AG09309 (cell line): ENCODE measurements around the gene TMEM89.

ENCODE experiments used
- DNase-seq: peaks from one replicate; pipeline ENCODE4 v3.0.0-alpha.2; 2010; ENCODE audit warnings: low read depth
- H3K4me3 ChIP-seq: 2 replicates; pipeline ENCODE4 v1.5.1; 2011; ENCODE audit warnings: mild to moderate bottlenecking, low read depth, low read length, moderate library complexity; ENCODE audit not compliant: control insufficient read depth
- CTCF ChIP-seq: IDR thresholded peaks from 2 replicates; pipeline ENCODE4 v1.5.1; 2011; ENCODE audit warnings: mild to moderate bottlenecking, low read depth, low read length, inconsistent platforms; ENCODE audit not compliant: insufficient read depth, control insufficient read depth; ENCODE audit errors: missing control alignments

The TMEM89 gene

GRCh38 chr3:48600711-48601621 is 20.6 kb downstream of the TMEM89 start:
- H3K4me3 ChIP-seq: no peak overlapping the region
- no peak for DNase-seq
- no peak for TF ChIP-seq CTCF

- H3K4me3 ChIP-seq: no peak overlapping the region
- DNase-seq: no peak
- no peak for TF ChIP-seq CTCF
Observed at GRCh38 chr3:48599509-48600285, 21.9 kb downstream of the TMEM89 start.

GRCh38 chr3:48599077-48599501 is 22.5 kb downstream of the TMEM89 start:
- no peak for DNase-seq
- TF ChIP-seq CTCF: no peak
- peak overlapping the region; percentile 24 for H3K4me3 ChIP-seq

DNA sequence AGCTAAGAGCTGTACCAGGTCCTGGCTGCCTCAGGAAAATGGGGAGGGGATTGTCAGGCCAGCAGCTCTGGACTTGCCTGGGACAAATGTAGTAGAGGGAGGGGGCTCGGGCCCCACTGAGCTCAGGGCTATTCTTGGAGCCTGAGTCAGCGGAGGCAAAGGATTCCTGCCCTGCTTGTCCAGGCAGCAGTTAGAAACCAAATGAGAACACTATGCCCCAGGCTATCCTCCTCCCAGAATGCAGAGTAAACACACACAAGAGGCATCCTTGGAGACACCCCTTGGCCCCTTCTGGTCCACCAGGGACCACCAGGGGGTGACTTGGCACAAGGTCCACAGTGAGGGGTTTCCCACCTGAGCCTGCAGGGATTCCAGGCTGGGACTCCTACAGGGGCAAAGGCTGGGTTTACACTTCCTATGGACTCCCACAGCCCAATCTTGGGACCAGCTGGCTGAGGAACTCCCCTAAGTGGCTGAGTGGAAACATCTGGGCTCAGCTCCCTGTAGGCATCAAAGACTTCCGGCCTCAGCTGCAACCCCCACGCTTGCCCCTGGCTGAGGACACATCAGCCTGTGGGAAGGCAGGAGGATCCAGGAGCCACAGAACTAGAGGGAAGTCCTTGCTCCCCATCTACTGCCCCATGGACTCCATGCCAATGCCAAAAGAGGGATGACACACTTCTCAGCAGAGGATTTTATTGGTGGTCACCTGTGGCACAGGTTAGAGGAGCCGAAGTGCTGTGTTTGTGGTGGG is 23.1 kb downstream of the TMEM89 start:
- peak; percentile 88 for DNase-seq
- H3K4me3 ChIP-seq: peak overlapping the region; percentile 24
- TF ChIP-seq CTCF: peak; percentile 8

GRCh38 chr3:48597408-48597800 is 24.2 kb downstream of the TMEM89 start:
- TF ChIP-seq CTCF: no peak
- DNase-seq: no peak
- H3K4me3 ChIP-seq: no peak overlapping the region
